Measurements from ENCODE around the gene CYB5RL. TPM values are rescaled to one million over a fixed set of nuclear protein-coding genes. Genes with fewer than 3 reads are reported as not detected.

The CYB5RL gene
- total and polyA plus RNA-seq, 2 of the 13 experiments (the other 11 are each of a cell fraction or from before 2014, with no cell fraction given) = 3.7 to 5.0 TPM

DNA sequence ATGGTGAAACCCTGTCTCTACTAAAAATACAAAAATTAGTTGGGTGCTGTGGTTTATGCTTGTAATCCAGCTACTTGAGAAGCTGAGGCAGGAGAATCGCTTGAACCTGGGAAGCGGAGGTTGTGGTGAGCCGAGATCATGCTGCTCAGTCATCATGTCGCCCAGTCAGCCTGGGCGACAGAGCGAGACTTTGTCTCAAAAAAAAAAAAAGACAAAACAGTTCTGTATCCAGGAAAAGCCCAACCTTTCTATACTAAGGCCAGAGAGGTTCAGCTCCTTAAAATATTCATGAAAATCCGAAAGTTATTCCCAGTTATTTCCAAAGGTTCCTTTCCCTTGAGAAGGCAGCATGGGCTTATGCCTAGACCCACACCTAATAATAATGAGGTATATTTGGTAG is 4.4 kb upstream of the CYB5RL start:
- Histone ChIP-seq H3K36me3 (replicated peaks in 1 of 2; ENCODE audit: control insufficient read depth in 1 of 2, insufficient read depth in 2 of 2, low read length in 2 of 2) (peaks cover 13 to 40% of the 10 kb centered on the region in 2 experiments), H3K4me3 (replicated peaks in 1 of 3; ENCODE audit: insufficient read depth in 1 of 3, low read depth in 2 of 3, low read length in 3 of 3) (no peak overlapping the region), H3K27ac (ENCODE audit: extremely low read length, insufficient read depth, low read length) (no peak overlapping the region), H4K20me1 (ENCODE audit: insufficient read depth, low read length) (no peaks in the 10 kb centered on the region), H3K4me1 (ENCODE audit: insufficient read depth, low read length) (peaks cover 26% of the 10 kb centered on the region), H2AFZ (ENCODE audit: low read length) (no peak overlapping the region), H3K4me2 (ENCODE audit: low read depth, low read length) (no peak overlapping the region), H3K9me3 (ENCODE audit: low read length) (no peaks in the 10 kb centered on the region), H3K79me2 (ENCODE audit: insufficient read depth, low read length) (peaks cover 33% of the 10 kb centered on the region), H3K27me3 (ENCODE audit: control insufficient read depth in 1 of 2, insufficient read depth in 2 of 2, low read length in 2 of 2) (no peaks in the 10 kb centered on the region; a peak in 1 of 5 replicates), H3K9ac (ENCODE audit: insufficient read depth, low read depth, low read length) (no peak overlapping the region)
- intact Hi-C loops (cut with micrococcal nuclease; ENCODE audit: unreplicated experiment) = loop anchor here (10.0 kb wide), 1 partner anchor 129 kb away; no protein-coding TSS in a partner anchor
- POLR2A ChIA-PET = interaction anchor here (1.0 kb wide), 1 partner anchor 15 kb away, joined by 3 read pairs; no protein-coding TSS in a partner anchor
- BruUV-seq (replicated peaks) = no TSS peak
- no peak for FAIRE-seq
- DNase-seq (ENCODE audit: low spot score) = no peak
- 85% methylated on average over 7 of the region's 7 CpGs for WGBS (ENCODE audit: low lambda C conversion rate)
- CTCF ChIA-PET (ENCODE audit: low intra/inter-chr PET ratio, low total read pairs) = no interaction called here
- no peak for ATAC-seq
- in situ Hi-C loops (cut with HindIII; ENCODE audit: extremely low pct_ligation_motif_present, low pct_unique_long_range_greater_than_20kb) = no loop called here
- TF ChIP-seq KDM5B (CRISPR knock-in tag; IDR thresholded peaks at IDR 0.05; ENCODE audit: borderline replicate concordance) (no peak), NR2F2 (IDR thresholded peaks at IDR 0.05; ENCODE audit: borderline replicate concordance, low read depth) (no peak), ZNF296 (CRISPR knock-in tag; conservative IDR thresholded peaks at IDR 0.05) (no peak), POGZ (CRISPR knock-in tag; IDR thresholded peaks at IDR 0.05) (no peak), ZFY (CRISPR knock-in tag; IDR thresholded peaks at IDR 0.05) (no peak), FOXC1 (CRISPR knock-in tag; IDR thresholded peaks at IDR 0.05; ENCODE audit: borderline replicate concordance) (no peak), RARA (CRISPR knock-in tag; IDR thresholded peaks at IDR 0.05) (no peak), NBN (conservative IDR thresholded peaks at IDR 0.05) (no peak), ZNF326 (CRISPR knock-in tag; IDR thresholded peaks at IDR 0.05; ENCODE audit: borderline replicate concordance) (no peak), ARHGAP35 (CRISPR knock-in tag; IDR thresholded peaks at IDR 0.05; ENCODE audit: borderline replicate concordance) (no peak), HMG20A (CRISPR knock-in tag; IDR thresholded peaks at IDR 0.05; ENCODE audit: borderline replicate concordance) (no peak), ZNF782 (CRISPR knock-in tag; IDR thresholded peaks at IDR 0.05; ENCODE audit: borderline replicate concordance) (no peak)
- TF ChIP-seq, protein P1, sequence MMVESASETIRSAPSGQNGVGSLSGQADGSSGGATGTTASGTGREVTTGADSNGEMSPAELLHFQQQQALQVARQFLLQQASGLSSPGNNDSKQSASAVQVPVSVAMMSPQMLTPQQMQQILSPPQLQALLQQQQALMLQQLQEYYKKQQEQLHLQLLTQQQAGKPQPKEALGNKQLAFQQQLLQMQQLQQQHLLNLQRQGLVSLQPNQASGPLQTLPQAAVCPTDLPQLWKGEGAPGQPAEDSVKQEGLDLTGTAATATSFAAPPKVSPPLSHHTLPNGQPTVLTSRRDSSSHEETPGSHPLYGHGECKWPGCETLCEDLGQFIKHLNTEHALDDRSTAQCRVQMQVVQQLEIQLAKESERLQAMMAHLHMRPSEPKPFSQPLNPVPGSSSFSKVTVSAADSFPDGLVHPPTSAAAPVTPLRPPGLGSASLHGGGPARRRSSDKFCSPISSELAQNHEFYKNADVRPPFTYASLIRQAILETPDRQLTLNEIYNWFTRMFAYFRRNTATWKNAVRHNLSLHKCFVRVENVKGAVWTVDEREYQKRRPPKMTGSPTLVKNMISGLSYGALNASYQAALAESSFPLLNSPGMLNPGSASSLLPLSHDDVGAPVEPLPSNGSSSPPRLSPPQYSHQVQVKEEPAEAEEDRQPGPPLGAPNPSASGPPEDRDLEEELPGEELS (CRISPR knock-in tag; IDR thresholded peaks at IDR 0.05) = no peak
- TF ChIP-seq, protein P2, sequence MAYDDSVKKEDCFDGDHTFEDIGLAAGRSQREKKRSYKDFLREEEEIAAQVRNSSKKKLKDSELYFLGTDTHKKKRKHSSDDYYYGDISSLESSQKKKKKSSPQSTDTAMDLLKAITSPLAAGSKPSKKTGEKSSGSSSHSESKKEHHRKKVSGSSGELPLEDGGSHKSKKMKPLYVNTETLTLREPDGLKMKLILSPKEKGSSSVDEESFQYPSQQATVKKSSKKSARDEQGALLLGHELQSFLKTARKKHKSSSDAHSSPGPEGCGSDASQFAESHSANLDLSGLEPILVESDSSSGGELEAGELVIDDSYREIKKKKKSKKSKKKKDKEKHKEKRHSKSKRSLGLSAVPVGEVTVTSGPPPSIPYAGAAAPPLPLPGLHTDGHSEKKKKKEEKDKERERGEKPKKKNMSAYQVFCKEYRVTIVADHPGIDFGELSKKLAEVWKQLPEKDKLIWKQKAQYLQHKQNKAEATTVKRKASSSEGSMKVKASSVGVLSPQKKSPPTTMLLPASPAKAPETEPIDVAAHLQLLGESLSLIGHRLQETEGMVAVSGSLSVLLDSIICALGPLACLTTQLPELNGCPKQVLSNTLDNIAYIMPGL (CRISPR knock-in tag; IDR thresholded peaks at IDR 0.05; ENCODE audit: borderline replicate concordance in 1 of 2, low read depth in 1 of 2) = no peak
- TF ChIP-seq, protein P3, sequence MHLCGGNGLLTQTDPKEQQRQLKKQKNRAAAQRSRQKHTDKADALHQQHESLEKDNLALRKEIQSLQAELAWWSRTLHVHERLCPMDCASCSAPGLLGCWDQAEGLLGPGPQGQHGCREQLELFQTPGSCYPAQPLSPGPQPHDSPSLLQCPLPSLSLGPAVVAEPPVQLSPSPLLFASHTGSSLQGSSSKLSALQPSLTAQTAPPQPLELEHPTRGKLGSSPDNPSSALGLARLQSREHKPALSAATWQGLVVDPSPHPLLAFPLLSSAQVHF (CRISPR knock-in tag; IDR thresholded peaks at IDR 0.05) = no peak
- TF ChIP-seq, protein P4, sequence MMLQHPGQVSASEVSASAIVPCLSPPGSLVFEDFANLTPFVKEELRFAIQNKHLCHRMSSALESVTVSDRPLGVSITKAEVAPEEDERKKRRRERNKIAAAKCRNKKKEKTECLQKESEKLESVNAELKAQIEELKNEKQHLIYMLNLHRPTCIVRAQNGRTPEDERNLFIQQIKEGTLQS (CRISPR knock-in tag; IDR thresholded peaks at IDR 0.05) = no peak
- TF ChIP-seq, protein P5, sequence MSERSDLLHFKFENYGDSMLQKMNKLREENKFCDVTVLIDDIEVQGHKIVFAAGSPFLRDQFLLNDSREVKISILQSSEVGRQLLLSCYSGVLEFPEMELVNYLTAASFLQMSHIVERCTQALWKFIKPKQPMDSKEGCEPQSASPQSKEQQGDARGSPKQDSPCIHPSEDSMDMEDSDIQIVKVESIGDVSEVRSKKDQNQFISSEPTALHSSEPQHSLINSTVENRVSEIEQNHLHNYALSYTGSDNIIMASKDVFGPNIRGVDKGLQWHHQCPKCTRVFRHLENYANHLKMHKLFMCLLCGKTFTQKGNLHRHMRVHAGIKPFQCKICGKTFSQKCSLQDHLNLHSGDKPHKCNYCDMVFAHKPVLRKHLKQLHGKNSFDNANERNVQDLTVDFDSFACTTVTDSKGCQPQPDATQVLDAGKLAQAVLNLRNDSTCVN (CRISPR knock-in tag; IDR thresholded peaks at IDR 0.05; ENCODE audit: borderline replicate concordance) = no peak
